COLO668 (cell line): ENCODE results near the gene C1QTNF6.

Experiments
- DNase-seq: peaks from one replicate; lab custom pipeline; 2025; ENCODE audit not compliant: unreplicated experiment; lab: John Stamatoyannopoulos, UW

C1QTNF6 gene

GRCh38 chr22:37192741-37193140 lies 4.7 kb upstream of the C1QTNF6 start:
- DNase-seq = no peak

GRCh38 chr22:37192204-37192603 lies 4.2 kb upstream of the C1QTNF6 start:
- DNase-seq = no peak

DNA sequence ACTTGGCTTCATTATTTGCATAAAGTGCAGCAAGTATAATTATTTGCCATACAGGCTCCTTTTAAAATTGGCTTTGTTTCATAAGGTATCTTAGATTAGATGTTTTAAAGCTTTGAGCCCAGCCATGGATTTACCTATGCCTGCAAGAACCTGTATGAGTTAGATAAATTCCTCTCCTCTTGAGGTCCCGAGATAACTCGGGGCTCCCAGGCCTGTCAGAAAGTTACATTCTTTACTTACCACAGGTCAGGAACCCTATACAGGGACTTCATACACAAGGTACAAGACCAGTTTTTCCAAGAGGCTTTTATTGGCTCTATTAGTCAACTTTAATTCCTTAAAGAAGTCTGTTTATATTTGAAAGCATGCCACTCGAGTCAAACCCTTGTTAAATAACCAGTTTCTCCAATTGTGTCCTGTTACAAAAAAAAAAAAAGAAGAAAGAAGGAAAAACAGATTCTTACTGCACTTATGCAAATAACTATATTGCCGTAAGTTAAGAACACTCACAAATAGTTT lies 2.3 kb upstream of the C1QTNF6 start:
- no peak for DNase-seq

DNA sequence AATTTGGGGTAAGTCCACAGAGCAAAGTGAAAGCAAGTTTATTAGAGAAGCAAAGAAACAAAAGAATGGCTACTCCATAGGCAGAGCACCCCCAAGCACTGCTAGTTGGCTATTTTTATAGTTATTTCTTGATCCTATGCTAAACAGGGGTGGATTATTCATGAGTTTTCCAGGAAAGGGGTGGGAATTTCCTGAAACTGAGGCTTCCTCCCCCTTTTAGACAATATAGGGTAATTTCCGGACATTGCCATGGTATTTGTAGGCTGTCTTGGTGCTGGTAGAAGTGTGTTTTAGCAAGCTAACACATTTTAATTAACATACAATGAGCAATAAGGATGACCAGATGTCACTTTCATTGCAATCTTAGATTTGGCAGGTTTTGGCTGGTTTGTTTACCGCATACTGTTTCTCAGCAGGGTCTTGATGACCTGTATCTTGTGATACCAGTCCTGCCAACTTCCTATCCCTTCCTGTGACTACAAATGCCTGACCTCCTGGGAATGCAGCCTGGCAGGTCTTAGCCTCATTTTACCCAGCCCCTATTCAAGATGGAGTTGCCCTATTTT lies 937 bp upstream of the C1QTNF6 start:
- no peak for DNase-seq

GRCh38 chr22:37187552-37187890 lies 526 bp downstream of the C1QTNF6 start:
- no peak for DNase-seq

DNA sequence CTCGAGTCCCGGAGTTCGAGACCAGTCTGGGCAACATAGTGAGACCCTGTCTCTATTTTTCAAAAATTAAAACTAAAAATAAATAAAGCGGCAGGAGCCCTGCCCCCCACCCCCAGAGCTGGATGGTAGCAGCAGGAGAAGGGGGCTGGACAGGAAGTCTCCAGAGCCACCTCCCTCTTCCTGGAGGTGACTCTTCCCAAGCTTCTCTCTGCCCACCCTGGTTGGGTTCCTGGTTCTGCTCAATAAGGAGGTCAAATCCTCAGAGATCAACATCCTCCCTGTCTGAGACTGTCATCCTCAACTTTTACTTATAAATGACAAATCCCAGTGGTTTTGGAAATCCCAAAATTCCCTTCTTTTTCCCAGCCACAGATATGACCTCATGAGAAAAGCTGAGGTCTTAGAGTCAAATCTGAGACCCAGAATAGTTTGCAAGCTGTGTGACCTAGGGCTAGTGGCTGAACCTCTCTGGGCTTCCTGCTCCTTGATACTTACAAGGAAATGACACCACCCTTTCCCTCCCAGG lies 987 bp downstream of the C1QTNF6 start:
- no peak for DNase-seq

DNA sequence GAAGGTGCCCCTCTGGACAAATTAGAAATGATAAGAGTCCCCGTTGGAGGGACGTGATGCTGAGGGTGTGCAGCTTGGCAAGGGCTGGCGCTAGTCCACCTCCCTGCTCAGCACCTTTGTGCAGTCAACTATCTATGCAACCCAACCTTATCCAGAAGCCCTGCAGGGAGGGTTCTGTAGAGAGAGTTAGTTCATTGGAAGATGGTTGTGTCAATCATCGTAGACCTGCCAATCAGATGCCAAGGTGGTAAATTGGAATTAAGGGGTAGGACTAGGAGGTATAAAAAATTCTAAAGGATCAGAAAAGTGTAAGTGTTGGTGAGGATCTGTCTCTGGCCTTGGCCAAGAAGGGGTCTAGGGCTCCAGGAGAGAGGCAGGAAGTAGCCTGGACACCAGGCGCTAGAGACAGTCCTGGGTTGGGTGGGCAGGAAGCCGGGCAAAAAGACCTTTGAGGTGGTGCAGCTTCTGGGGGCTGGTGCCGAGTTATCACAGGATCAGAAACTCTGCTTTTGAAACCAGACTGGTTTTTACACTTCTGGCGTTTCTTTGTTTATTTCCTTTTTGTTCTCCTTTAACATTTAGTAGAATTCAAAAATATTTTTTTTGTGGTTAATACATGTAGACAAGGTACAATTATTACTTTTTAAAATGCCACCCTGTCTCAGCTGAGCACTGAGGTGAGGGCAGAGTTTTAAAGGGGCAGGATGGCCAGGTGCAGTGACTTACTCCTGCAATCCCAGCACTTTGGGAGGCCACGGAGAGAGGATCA lies 1.6 kb downstream of the C1QTNF6 start:
- no peak for DNase-seq

DNA sequence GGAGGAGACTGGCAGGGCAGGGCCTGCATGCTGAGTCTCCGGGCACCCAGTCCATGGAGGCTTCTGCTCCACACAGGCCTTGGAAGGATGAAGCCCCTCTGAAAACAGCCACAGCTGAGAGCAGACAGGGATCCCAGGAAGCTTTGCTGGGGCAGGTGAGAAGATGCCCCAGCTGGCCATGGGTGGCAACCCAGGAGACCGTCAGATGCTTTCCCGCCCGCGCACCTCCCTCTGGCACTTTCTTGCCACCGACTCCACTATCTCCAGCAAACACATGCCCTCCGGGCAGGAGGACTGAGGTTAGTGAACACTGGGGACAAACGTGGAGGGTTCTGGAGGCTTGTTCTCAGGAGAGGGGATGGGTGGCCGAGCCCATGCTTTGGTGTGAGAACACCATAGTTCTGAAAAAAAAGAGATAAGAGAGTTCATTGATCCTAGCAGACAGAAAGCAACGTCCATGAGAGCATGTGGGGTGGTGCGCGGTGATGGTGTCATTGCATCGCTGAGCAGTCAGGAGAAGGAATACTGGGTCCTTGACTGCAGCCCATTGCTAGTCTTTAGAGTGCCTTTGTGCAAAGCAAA lies 2.3 kb downstream of the C1QTNF6 start:
- DNase-seq = no peak

DNA sequence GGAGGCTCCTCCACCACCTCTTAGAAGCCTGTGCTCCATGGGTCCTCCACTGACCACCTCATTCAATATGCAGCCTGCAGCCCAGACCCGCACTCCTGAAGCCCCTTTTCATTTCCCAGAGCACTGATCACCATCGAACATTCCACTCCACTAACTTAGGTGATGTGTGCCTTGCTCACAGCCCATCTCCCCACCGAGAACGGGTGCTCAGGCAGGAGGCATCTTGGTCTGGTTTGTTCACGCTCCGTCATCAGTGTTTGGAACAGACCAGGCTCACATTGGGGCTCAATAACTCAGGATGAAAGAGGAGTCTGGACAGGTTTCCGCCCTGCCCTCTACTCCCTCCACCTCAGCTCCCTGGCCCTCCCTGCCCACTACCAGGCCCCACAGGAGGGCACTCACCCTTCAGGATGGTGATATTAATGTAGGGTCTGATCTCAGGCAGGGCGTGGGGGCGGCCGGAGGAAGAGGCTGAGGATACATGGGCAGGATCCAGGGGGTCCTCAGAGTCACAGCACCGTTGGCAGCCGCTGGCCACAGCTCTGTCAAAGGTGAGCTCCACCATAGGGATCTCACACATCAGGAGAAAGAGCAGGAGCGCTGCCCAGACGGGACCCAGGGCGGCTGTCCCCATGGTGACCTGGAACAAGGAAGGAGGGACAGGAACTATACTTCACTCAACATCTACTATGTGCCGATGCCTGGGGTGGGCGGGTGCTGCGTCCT lies 3.1 kb downstream of the C1QTNF6 start:
- DNase-seq = no peak

GRCh38 chr22:37184380-37184755 lies 3.7 kb downstream of the C1QTNF6 start:
- DNase-seq = no peak

DNA sequence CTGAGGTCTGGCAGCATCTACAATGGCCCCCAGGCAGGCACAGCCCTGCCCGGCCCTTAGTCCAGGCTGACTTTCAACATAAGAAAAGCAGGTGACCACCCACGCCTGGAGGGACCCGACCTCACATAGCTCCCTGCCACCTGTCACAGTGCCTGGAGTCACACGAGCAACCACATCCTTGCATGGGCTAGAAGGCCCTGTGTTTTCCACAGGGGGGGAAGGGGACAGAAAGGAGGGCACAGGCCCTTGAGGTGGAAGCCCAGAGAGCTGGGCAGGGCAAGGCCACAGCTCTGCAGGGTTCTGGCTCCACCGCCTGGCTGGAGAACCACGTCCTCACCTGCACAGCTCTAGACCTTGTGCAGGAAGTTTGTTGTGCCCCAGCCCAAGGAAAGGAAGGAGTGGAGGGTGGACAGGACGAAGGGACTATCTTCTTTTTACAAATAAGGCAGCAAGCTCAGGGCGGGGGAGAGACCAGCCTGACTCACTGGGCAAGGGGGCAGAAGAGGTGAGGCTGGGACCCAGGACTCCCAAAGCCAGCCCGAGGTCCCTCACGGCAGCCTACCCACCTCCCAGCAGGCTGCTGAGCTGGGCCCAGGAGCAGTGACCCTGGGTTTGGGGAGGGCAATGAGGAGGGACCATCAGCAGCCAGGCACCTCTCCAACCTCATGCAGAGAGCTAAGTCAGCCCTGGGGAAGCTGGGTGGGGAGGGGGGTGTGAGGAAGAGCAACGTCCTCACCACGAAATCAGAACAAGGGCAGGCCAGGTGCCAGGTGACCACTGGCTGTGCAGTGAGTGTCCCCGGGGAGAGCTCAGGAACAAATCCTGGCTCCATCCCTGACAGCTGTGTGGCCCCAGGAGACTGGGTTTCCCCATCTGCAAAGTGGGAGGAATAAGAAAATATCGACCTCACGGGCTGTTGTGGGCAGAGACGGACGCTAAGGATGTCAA lies 4.3 kb downstream of the C1QTNF6 start:
- no peak for DNase-seq

DNA sequence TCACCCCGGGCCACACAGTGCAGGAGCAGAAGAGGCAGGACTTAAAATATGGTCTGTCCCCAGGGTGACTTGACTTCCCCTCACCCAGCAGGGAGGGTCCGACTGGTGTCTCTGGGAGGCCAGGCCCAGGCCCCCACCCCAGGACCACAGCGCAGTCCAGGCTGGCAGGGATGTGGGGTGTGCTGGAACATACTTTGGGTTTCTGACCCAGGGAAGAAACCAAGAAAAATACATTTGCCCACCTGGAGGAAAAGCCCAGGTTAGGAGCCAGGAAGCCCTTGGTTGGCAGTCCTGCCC lies 5.2 kb downstream of the C1QTNF6 start:
- no peak for DNase-seq

DNA sequence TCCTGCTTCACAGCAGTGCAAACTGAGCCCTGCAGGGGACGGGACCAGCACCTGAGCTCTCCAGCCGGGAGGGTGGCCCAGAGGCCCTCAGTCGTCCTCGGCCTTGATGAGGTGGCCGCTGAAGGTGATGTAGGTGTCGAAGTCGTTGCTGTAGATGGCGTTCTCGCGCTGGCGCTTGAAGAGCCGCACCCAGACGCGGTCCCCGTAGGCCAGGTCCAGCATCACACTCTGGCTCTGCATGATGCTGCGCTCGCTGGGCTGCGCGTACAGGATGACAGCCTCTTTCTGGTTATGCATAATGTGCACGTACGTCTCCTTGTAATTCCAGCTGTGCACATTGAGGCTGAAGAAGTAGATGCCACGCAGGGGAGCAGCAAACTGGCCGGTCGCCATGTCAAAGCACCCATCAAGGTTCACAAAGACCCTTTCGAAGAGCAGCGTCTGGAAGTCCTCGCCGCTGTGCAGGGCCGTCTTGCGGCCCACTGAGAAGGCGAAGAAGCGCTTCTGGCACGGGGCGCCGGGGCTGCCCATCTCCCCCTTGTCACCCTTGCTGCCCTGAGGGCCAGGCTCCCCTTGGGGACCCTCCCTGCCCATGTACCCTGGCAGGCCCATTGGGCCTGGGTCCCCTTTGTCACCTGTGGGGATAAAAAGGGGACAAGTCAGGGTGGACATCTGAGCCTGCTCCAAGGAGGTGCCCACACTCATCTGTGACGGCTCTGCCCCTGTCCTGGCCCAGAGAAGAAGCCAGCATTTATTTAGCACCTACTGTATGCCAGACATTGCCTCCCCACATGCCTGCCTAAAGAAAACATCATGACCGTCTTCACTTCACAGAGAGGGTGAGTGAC lies 5.7 kb downstream of the C1QTNF6 start:
- no peak for DNase-seq

DNA sequence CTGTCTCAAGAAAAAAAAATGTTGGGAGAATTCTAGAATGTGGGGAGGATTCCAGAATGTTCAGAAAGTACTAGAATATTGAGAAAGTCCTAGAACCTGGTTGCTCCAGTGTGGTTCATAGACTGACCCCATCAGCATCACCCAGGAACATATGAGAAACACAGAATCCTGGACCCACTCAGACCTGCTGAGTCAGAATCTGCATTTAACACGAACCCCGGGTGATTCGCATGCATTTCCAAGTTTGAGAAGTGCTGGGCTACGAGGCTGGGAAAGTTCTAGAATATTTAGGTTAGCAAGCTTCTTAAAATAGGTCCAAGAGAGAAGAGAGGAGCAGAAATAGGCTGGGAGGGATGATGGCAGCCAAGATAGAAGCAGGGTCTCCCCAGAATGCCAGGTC lies 6.4 kb downstream of the C1QTNF6 start:
- no peak for DNase-seq

- no peak for DNase-seq
Measured at GRCh38 chr22:37180531-37181231, 7.4 kb downstream of the C1QTNF6 start.

GRCh38 chr22:37179622-37180420 lies 8.2 kb downstream of the C1QTNF6 start:
- DNase-seq = no peak

DNA sequence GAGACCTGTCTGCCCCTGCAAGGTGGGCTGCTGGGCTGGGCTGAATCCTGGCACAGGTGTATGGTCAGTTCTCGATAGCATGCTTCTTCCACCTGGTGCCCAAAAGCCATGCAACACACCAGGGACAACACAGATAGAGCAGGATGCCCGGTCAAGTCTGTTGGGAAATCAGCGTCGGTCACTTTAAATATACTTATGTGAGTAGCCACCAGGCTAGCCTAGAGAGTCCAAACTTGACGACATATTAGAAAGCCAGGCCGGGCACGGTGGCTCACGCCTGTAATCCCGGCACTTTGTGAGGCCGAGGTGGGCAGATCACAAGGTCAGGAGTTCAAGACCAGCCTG lies 8.9 kb downstream of the C1QTNF6 start:
- no peak for DNase-seq

GRCh38 chr22:37178350-37179125 lies 9.5 kb downstream of the C1QTNF6 start:
- no peak for DNase-seq
